A549 (cell line): Measurements from ENCODE around the gene TLR3. TPM values are rescaled to one million over a fixed set of nuclear protein-coding genes. Genes with fewer than 3 reads are reported as not detected.

ENCODE experiments used
- ATAC-seq, 2 experiments: fragments of 200-7000 bp in 1 of 2; fragments of >200 bp in 1 of 2; cut with Nextera tagmentation in 1 of 2; cut with Tn5 transposase in 1 of 2; 3 replicates each; pipeline versions ENCODE4 v1.8.0 to v1.9.1; 2018 to 2020; ENCODE audit warnings: mild to moderate bottlenecking in 1 of 2, moderate library complexity in 1 of 2
- CTCF ChIA-PET: fragments of 300-600 bp; sonication (Branson Sonifier 250); formaldehyde crosslinking; extraction: SDS; loops from one replicate; lab custom pipeline; 2021; ENCODE audit warnings: antibody characterized with exemption, inconsistent platforms; lab: Yijun Ruan, JAX
- POLR2A ChIA-PET: fragments of 350-600 bp; formaldehyde crosslinking; extraction: SDS; loops from one replicate; lab custom pipeline; 2021; ENCODE audit warnings: antibody characterized with exemption, inconsistent platforms; lab: Yijun Ruan, JAX
- DNase-seq, 2 experiments: peaks; one replicate each; pipeline versions ENCODE4 v3.0.0 to v3.0.0-alpha.2; 2011 to 2016; ENCODE audit warnings: low read depth in 1 of 2, low spot score in 1 of 2
- FAIRE-seq: peaks from 2 replicates; lab custom pipeline; 2011; peaks lifted over from hg19 to GRCh38; lab: Jason Lieb, UNC
- H3K27ac ChIP-seq, 2 experiments: fragments of >200 bp; sonication (Bioruptor Twin); formaldehyde crosslinking; 3 replicates each; pipeline ENCODE4 v1.5.1; 2016 to 2017
- H3K4me1 ChIP-seq: fragments of >200 bp; sonication (Bioruptor Twin); formaldehyde crosslinking; 3 replicates; pipeline ENCODE4 v1.6.1; 2016
- H3K4me2 ChIP-seq: fragments of >200 bp; sonication (Bioruptor Twin); formaldehyde crosslinking; 3 replicates; pipeline ENCODE4 v1.6.1; 2016
- H3K4me3 ChIP-seq: fragments of >200 bp; sonication (Bioruptor Twin); formaldehyde crosslinking; 3 replicates; pipeline ENCODE4 v1.5.1; 2016
- H3K9me3 ChIP-seq: fragments of >200 bp; sonication (Bioruptor Twin); formaldehyde crosslinking; 3 replicates; pipeline ENCODE4 v1.6.1; 2016
- BCL3 ChIP-seq: fragments of >200 bp; sonication (Bioruptor Twin); formaldehyde crosslinking; IDR thresholded peaks from 3 replicates; pipeline ENCODE4 v1.6.1; 2016
- CEBPB ChIP-seq, 2 experiments: fragments of >200 bp in 1 of 2; sonication (Bioruptor Twin) in 1 of 2; formaldehyde crosslinking in 1 of 2; IDR thresholded peaks; 2 replicates each; pipeline ENCODE4 v1.6.1; 2012 to 2016
- CHD2 ChIP-seq: fragments of 150-350 bp; IDR thresholded peaks from 2 replicates; pipeline ENCODE4 v1.6.1; 2014; ENCODE audit warnings: low read length; ENCODE audit not compliant: partially characterized antibody
- CHD4 ChIP-seq: fragments of 200-600 bp; sonication (generic); IDR thresholded peaks from 2 replicates; pipeline ENCODE4 v1.6.1; 2016; ENCODE audit warnings: antibody characterized with exemption, mild to moderate bottlenecking, borderline replicate concordance
- E2F6 ChIP-seq: IDR thresholded peaks from 2 replicates; pipeline ENCODE4 v1.6.1; 2012; ENCODE audit warnings: low read depth, borderline replicate concordance
- EHMT2 ChIP-seq: fragments of 200-600 bp; sonication (generic); IDR thresholded peaks from 2 replicates; pipeline ENCODE4 v1.6.1; 2016; ENCODE audit warnings: antibody characterized with exemption, low read depth, mild to moderate bottlenecking, moderate library complexity
- EP300 ChIP-seq, 2 experiments: fragments of >200 bp; sonication (Bioruptor Twin); formaldehyde crosslinking; IDR thresholded peaks; 2 replicates in 1 of 2; 3 replicates in 1 of 2; pipeline ENCODE4 v1.6.1; 2016 to 2017
- FOSL2 ChIP-seq, 2 experiments: fragments of 450-650 bp in 1 of 2; fragments of >200 bp in 1 of 2; sonication (Bioruptor Twin) in 1 of 2; formaldehyde crosslinking; IDR thresholded peaks; 2 replicates each; pipeline versions ENCODE4 v1.5.0 to v1.6.1; 2016 to 2020; ENCODE audit warnings: mild to moderate bottlenecking in 1 of 2, moderate library complexity in 1 of 2
- GATA3 ChIP-seq: IDR thresholded peaks from 2 replicates; pipeline ENCODE4 v1.6.1; 2012; ENCODE audit warnings: borderline replicate concordance
- HEYL ChIP-seq: fragments of 250-450 bp; sonication (Bioruptor Pico); IDR thresholded peaks from 2 replicates; pipeline ENCODE4 v1.8.0; 2021; ENCODE audit warnings: mild to moderate bottlenecking, moderate library complexity
- HMGXB4 ChIP-seq: fragments of 250-450 bp; sonication (Bioruptor Pico); IDR thresholded peaks from 2 replicates; pipeline ENCODE4 v1.5.0; 2021; ENCODE audit warnings: mild to moderate bottlenecking, moderate library complexity, borderline replicate concordance
- HOXA7 ChIP-seq: fragments of 250-450 bp; sonication (Bioruptor Pico); IDR thresholded peaks from 2 replicates; pipeline ENCODE4 v1.5.0; 2020; ENCODE audit warnings: mild to moderate bottlenecking, moderate library complexity
- HOXB5 ChIP-seq: fragments of 250-450 bp; sonication (Bioruptor Pico); IDR thresholded peaks from 2 replicates; pipeline ENCODE4 v1.5.0; 2020; ENCODE audit warnings: mild to moderate bottlenecking, moderate library complexity
- JUN ChIP-seq, 2 experiments: fragments of >200 bp; sonication (Bioruptor Twin); formaldehyde crosslinking; IDR thresholded peaks; 2 replicates in 1 of 2; 3 replicates in 1 of 2; pipeline ENCODE4 v1.6.1; 2016 to 2017
- KDM5A ChIP-seq: fragments of 200-600 bp; sonication (generic); IDR thresholded peaks from 2 replicates; pipeline ENCODE4 v1.6.1; 2016; ENCODE audit warnings: antibody characterized with exemption, mild to moderate bottlenecking
- MAFK ChIP-seq: fragments of 450-650 bp; IDR thresholded peaks from 2 replicates; pipeline ENCODE4 v1.6.1; 2014; ENCODE audit not compliant: partially characterized antibody
- MAZ ChIP-seq: fragments of 150-350 bp; IDR thresholded peaks from 2 replicates; pipeline ENCODE4 v1.6.1; 2014; ENCODE audit warnings: antibody characterized with exemption, low read depth, low read length, borderline replicate concordance
- MYC ChIP-seq: IDR thresholded peaks from 2 replicates; pipeline ENCODE4 v1.6.1; 2012; ENCODE audit warnings: mild to moderate bottlenecking, inconsistent platforms, low read length, improper control_type of control experiment, borderline replicate concordance
- POLR2A ChIP-seq: IDR thresholded peaks from 2 replicates; pipeline ENCODE4 v1.6.1; 2012; ENCODE audit warnings: mild to moderate bottlenecking, low read length
- POLR2AphosphoS2 ChIP-seq: conservative IDR thresholded peaks from 2 replicates; pipeline ENCODE4 v1.6.1; 2012; ENCODE audit warnings: low read length, improper control_type of control experiment, inconsistent platforms
- RAD21 ChIP-seq, 2 experiments: fragments of >200 bp in 1 of 2; sonication (Bioruptor Twin) in 1 of 2; formaldehyde crosslinking in 1 of 2; IDR thresholded peaks in 1 of 2; conservative IDR thresholded peaks in 1 of 2; 2 replicates in 1 of 2; 3 replicates in 1 of 2; pipeline ENCODE4 v1.6.1; 2012 to 2018; ENCODE audit warnings: inconsistent platforms in 1 of 2
- RARB ChIP-seq: fragments of 250-450 bp; sonication (Bioruptor Pico); IDR thresholded peaks from 2 replicates; pipeline ENCODE4 v1.8.0; 2021; ENCODE audit warnings: mild to moderate bottlenecking, moderate library complexity
- REST ChIP-seq: fragments of 200-600 bp; sonication (generic); IDR thresholded peaks from 2 replicates; pipeline ENCODE4 v1.6.1; 2016; ENCODE audit warnings: antibody characterized with exemption, mild to moderate bottlenecking, moderate library complexity
- SMC3 ChIP-seq: fragments of >200 bp; sonication (Bioruptor Twin); formaldehyde crosslinking; IDR thresholded peaks from 3 replicates; pipeline ENCODE4 v1.6.1; 2018; ENCODE audit warnings: inconsistent platforms
- TFCP2L1 ChIP-seq: fragments of 250-450 bp; sonication (Bioruptor Pico); IDR thresholded peaks from 2 replicates; pipeline ENCODE4 v1.5.0; 2021; ENCODE audit warnings: mild to moderate bottlenecking
- TP53 ChIP-seq: fragments of 250-450 bp; sonication (Bioruptor Pico); IDR thresholded peaks from 2 replicates; pipeline ENCODE4 v1.5.0; 2021; ENCODE audit warnings: mild to moderate bottlenecking, moderate library complexity
- ZFP36 ChIP-seq: fragments of 450-650 bp; IDR thresholded peaks from 2 replicates; pipeline ENCODE4 v1.6.1; 2014; ENCODE audit warnings: borderline replicate concordance; ENCODE audit not compliant: partially characterized antibody
- WGBS: methylation state at CpG from one replicate; pipeline ENCODE4 v1.1.6; 2017; ENCODE audit errors: missing lambda C conversion rate; 5-methylcytosine and 5-hydroxymethylcytosine counted together
- polyA plus RNA-seq, 4 experiments: library from polyadenylated mRNA; depleted of rRNA in 3 of 4; stranded (reverse); fragments of >200 nt; fragmentation: RNase III in 1 of 4; extraction: RNeasy Plus Mini Kit Qiagen cat#74134 plus additional on column Dnase treatment in 1 of 4; gene quantifications; 2 replicates in 3 of 4; 3 replicates in 1 of 4; pipeline ENCODE4 v1.2.3, GENCODE V29; 2011 to 2017
- TF ChIP-seq, protein P1 (sequence below): fragments of 450-650 bp; IDR thresholded peaks from 2 replicates; pipeline ENCODE4 v1.6.1; 2014; ENCODE audit warnings: antibody characterized with exemption
- TF ChIP-seq, protein P2 (sequence below): fragments of >200 bp; sonication (Bioruptor Twin); formaldehyde crosslinking; IDR thresholded peaks from 2 replicates; pipeline ENCODE4 v1.6.1; 2016

Gene TLR3
- polyA plus RNA-seq, 2 of the 4 experiments (the other 2 are of a cell fraction): 0.09 to 0.81 TPM

GRCh38 chr4:186051096-186051495, 17.9 kb upstream of the TLR3 start:
- WGBS: 65% methylated on average over 8 of the region's 11 CpGs
- CTCF ChIA-PET: interaction anchor here (1.7 kb wide), 1 partner anchor 13 kb away, joined by 5 read pairs; no protein-coding TSS in a partner anchor
- no peak for TF ChIP-seq HEYL (CRISPR knock-in tag)
- TF ChIP-seq POLR2A: no peak
- TF ChIP-seq E2F6: no peak
- no peak for TF ChIP-seq KDM5A
- no peak for TF ChIP-seq ZFP36
- TF ChIP-seq MYC: no peak
- no peak for TF ChIP-seq CHD2
- TF ChIP-seq, protein P1, sequence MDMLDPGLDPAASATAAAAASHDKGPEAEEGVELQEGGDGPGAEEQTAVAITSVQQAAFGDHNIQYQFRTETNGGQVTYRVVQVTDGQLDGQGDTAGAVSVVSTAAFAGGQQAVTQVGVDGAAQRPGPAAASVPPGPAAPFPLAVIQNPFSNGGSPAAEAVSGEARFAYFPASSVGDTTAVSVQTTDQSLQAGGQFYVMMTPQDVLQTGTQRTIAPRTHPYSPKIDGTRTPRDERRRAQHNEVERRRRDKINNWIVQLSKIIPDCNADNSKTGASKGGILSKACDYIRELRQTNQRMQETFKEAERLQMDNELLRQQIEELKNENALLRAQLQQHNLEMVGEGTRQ: no peak
- TF ChIP-seq CEBPB (IDR thresholded peaks at IDR 0.05): no peak
- TF ChIP-seq TFCP2L1: no peak
- TF ChIP-seq FOSL2 (IDR thresholded peaks at IDR 0.05): no peak
- TF ChIP-seq FOSL2 (CRISPR knock-in tag; IDR thresholded peaks at IDR 0.05): no peak
- TF ChIP-seq SMC3: no peak
- TF ChIP-seq RAD21 (conservative IDR thresholded peaks at IDR 0.05 in 1 of 2, IDR thresholded peaks at IDR 0.05 in 1 of 2): no peak
- no peak for TF ChIP-seq HOXA7 (CRISPR knock-in tag)
- no peak for TF ChIP-seq REST
- TF ChIP-seq HMGXB4 (CRISPR knock-in tag): no peak
- no peak for TF ChIP-seq EHMT2
- no peak for TF ChIP-seq RARB (CRISPR knock-in tag)
- H3K27ac ChIP-seq: no peak overlapping the region
- no peak for FAIRE-seq
- no peak for ATAC-seq
- no peaks in the 10 kb centered on the region for H3K9me3 ChIP-seq
- POLR2A ChIA-PET: no interaction called here
- H3K4me3 ChIP-seq: no peak overlapping the region
- no peak overlapping the region for H3K4me2 ChIP-seq
- no peak for DNase-seq
- no peaks in the 10 kb centered on the region for H3K4me1 ChIP-seq

DNA sequence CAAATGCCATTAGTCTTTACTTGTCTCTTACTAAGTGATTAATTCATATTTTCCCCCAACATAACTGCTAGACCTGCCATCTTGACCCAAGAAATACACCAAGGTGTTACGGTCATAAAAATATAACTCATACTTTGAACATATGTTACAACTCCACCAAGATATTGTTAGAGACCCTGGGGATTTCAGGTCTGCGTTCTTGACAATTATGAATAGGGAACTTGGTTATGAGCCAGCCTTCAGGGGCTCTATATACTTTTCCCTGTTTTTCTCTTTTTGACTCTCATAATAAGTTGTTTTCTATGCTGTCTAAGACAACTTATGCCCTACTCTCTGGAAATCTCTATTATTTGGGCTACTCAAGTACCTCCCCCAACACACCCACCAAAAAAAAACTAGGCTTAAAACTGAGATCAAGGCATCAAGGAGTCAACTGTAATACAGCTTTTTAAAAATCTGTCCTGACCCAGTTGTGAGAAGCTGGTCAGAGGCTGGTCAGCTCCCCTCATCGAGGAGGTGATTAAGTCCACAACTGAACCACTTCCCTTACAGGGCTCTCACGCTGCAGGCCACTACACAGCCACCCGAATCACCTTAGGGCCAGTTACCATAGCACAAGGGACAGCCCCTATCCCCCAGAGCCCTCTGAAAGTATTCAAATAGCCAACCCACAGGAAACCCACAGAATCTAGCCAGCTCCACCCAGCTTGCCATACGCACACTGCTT, 10.5 kb upstream of the TLR3 start:
- Histone ChIP-seq H3K4me2 (no peak overlapping the region), H3K4me3 (no peak overlapping the region), H3K4me1 (no peaks in the 10 kb centered on the region), H3K9me3 (no peaks in the 10 kb centered on the region), H3K27ac (no peak overlapping the region)
- CTCF ChIA-PET: interaction anchor here (1.0 kb wide), 1 partner anchor 586 kb away, joined by 3 read pairs; no protein-coding TSS in a partner anchor
- no peak for FAIRE-seq
- 68% methylated on average over 6 of the region's 6 CpGs for WGBS
- POLR2A ChIA-PET: no interaction called here
- TF ChIP-seq GATA3 (no peak), CHD4 (no peak), RAD21 (conservative IDR thresholded peaks at IDR 0.05 in 1 of 2, IDR thresholded peaks at IDR 0.05 in 1 of 2) (no peak), MAFK (no peak), JUN (IDR thresholded peaks at IDR 0.05) (no peak), CEBPB (IDR thresholded peaks at IDR 0.05) (no peak), POLR2AphosphoS2 (no peak), HOXB5 (CRISPR knock-in tag) (no peak), RARB (CRISPR knock-in tag) (no peak), BCL3 (no peak), MAZ (no peak), KDM5A (no peak), EP300 (IDR thresholded peaks at IDR 0.05) (no peak), MYC (no peak), TP53 (CRISPR knock-in tag) (no peak)
- TF ChIP-seq, protein P2, sequence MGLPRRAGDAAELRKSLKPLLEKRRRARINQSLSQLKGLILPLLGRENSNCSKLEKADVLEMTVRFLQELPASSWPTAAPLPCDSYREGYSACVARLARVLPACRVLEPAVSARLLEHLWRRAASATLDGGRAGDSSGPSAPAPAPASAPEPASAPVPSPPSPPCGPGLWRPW: no peak
- no peak for DNase-seq
- ATAC-seq: no peak
